Mesendoderm (in vitro differentiated cells): ENCODE results near the gene CPSF4L.

ENCODE experiments used
- DNase-seq: peaks from one replicate; pipeline ENCODE4 v3.0.0; 2013
- H2AK5ac ChIP-seq: 2 replicates; pipeline ENCODE4 v1.6.1; 2013; ENCODE audit warnings: low read length, inconsistent platforms
- H2BK120ac ChIP-seq: 2 replicates; pipeline ENCODE4 v1.6.1; 2013; ENCODE audit warnings: low read depth, mild to moderate bottlenecking, low read length, moderate library complexity, mixed read lengths
- H2BK15ac ChIP-seq: replicated peaks from 2 replicates; pipeline ENCODE4 v1.6.1; 2013; ENCODE audit warnings: low read depth, mild to moderate bottlenecking, moderate library complexity
- H2BK5ac ChIP-seq: 2 replicates; pipeline ENCODE4 v1.6.1; 2013; ENCODE audit warnings: low read length, inconsistent platforms
- H3K18ac ChIP-seq: 2 replicates; pipeline ENCODE4 v1.6.1; 2013; ENCODE audit warnings: mild to moderate bottlenecking, low read length, mixed read lengths
- H3K23ac ChIP-seq: one replicate; pipeline ENCODE4 v1.6.1; 2013; ENCODE audit warnings: low read length
- H3K27ac ChIP-seq: 2 replicates; pipeline ENCODE4 v1.5.1; 2013; ENCODE audit warnings: low read depth, mild to moderate bottlenecking, inconsistent platforms, low read length, moderate library complexity
- H3K27me3 ChIP-seq: 2 replicates; pipeline ENCODE4 v1.6.1; 2013; ENCODE audit warnings: low read length, control low read depth, mild to moderate bottlenecking, inconsistent platforms; ENCODE audit not compliant: insufficient read depth, poor library complexity
- H3K36me3 ChIP-seq: 2 replicates; pipeline ENCODE4 v1.6.1; 2013; ENCODE audit warnings: low read length, inconsistent platforms; ENCODE audit not compliant: control insufficient read depth, insufficient read depth
- H3K4ac ChIP-seq: one replicate; pipeline ENCODE4 v1.6.1; 2013; ENCODE audit warnings: low read depth, mild to moderate bottlenecking, low read length, moderate library complexity
- H3K4me1 ChIP-seq: 2 replicates; pipeline ENCODE4 v1.6.1; 2013; ENCODE audit warnings: low read depth, low read length, inconsistent platforms; ENCODE audit not compliant: control insufficient read depth
- H3K4me2 ChIP-seq: 2 replicates; pipeline ENCODE4 v1.6.1; 2013; ENCODE audit warnings: low read length
- H3K4me3 ChIP-seq: 2 replicates; pipeline ENCODE4 v1.5.1; 2013; ENCODE audit warnings: mild to moderate bottlenecking, low read length
- H3K56ac ChIP-seq: one replicate; pipeline ENCODE4 v1.6.1; 2013; ENCODE audit warnings: low read length
- H3K79me1 ChIP-seq: 2 replicates; pipeline ENCODE4 v1.6.1; 2013; ENCODE audit warnings: low read length, inconsistent platforms
- H3K79me2 ChIP-seq: 2 replicates; pipeline ENCODE4 v1.6.1; 2013; ENCODE audit warnings: mild to moderate bottlenecking, low read length; ENCODE audit not compliant: control insufficient read depth, insufficient read depth
- H3K9ac ChIP-seq: 2 replicates; pipeline ENCODE4 v1.6.1; 2013; ENCODE audit warnings: low read length, inconsistent platforms
- H4K5ac ChIP-seq: one replicate; pipeline ENCODE4 v1.6.1; 2013; ENCODE audit warnings: low read length
- H4K8ac ChIP-seq: one replicate; pipeline ENCODE4 v1.6.1; 2013; ENCODE audit warnings: low read depth, mild to moderate bottlenecking, control low read depth, low read length, moderate library complexity
- WGBS: extraction: QIAGEN DNeasy Blood & Tissue Kit; methylation state at CpG from one replicate; pipeline ENCODE4 v1.1.7; 2013; ENCODE audit warnings: low lambda C conversion rate, missing lambda C conversion rate; ENCODE audit not compliant: insufficient coverage; ENCODE audit errors: extremely low coverage; 5-methylcytosine and 5-hydroxymethylcytosine counted together

The CPSF4L gene

GRCh38 chr17:73307130-73307529 lies 45.5 kb upstream of the CPSF4L start:
- no peak overlapping the region for H3K27ac ChIP-seq
- H3K79me1 ChIP-seq = peaks cover 26% of the 10 kb centered on the region
- no peak overlapping the region for H3K56ac ChIP-seq
- H3K9ac ChIP-seq = no peak overlapping the region
- H3K4me2 ChIP-seq = no peak overlapping the region
- no peaks in the 10 kb centered on the region for H3K27me3 ChIP-seq
- no peak overlapping the region for H3K18ac ChIP-seq
- peaks cover 25% of the 10 kb centered on the region for H3K4me1 ChIP-seq
- WGBS = no CpG with 5 or more reads among the region's 9 CpGs
- H4K8ac ChIP-seq = no peak overlapping the region
- H3K36me3 ChIP-seq = no peaks in the 10 kb centered on the region
- peaks cover 42% of the 10 kb centered on the region for H3K79me2 ChIP-seq
- H3K4me3 ChIP-seq = no peak overlapping the region
- no peak overlapping the region for H4K5ac ChIP-seq
- no peak overlapping the region for H2BK5ac ChIP-seq
- H2BK120ac ChIP-seq = no peak overlapping the region
- H2AK5ac ChIP-seq = no peak overlapping the region
- no peak overlapping the region for H3K4ac ChIP-seq
- H2BK15ac ChIP-seq = no peak overlapping the region
- H3K23ac ChIP-seq = no peak overlapping the region
- no peak for DNase-seq

DNA sequence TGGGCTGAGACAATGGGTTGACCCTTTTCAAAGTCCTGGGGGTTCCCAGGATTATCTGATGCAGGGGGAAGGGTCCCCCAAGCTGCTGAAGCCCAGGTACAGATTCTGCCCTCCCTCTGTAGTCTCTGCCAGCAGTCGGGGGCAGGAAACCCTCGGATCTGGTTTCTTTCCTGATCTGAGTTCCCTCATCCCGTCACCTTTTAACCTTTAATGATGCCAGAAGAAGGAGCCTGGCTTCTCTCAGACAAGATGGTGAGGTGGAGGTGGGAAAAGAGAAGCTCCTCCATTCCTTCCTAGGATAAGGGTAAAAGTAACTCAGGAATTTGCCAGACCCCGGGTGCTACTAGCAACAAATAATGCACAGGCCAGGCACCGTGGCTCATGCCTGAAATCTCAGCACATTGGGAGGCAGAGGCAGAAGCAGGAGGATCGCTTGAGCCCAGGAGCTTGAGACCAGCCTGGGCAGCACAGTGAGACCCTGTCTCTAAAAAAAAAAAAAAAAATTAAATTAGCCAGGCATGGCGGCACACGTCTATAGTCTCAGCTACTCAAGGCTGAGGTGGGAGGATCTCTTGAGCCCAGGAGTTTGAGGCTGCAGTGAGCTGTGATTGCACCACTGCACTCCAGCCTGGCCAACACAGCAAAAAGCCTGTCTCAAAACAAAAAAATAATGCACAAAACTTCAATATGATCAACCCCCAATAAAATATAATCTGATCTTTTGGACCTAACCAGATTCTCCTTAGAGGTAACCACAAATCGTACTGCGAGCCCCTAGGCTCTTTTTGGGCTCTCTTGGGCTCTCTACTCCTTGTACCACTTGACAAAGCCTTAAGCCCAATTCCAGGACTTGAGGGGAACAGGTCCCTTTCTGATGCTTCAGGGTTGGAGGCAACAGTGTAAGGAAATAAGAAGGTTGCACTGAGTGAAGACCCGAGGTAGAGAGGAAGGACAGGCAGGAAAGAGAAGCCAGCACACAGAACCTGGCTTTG lies 44.5 kb upstream of the CPSF4L start:
- no peak overlapping the region for H3K4me2 ChIP-seq
- DNase-seq = no peak
- no peaks in the 10 kb centered on the region for H3K36me3 ChIP-seq
- H3K23ac ChIP-seq = no peak overlapping the region
- no CpG with 5 or more reads among the region's 11 CpGs for WGBS
- H2BK120ac ChIP-seq = no peak overlapping the region
- H3K4ac ChIP-seq = no peak overlapping the region
- no peak overlapping the region for H4K8ac ChIP-seq
- H4K5ac ChIP-seq = no peak overlapping the region
- no peak overlapping the region for H3K4me3 ChIP-seq
- H3K4me1 ChIP-seq = peaks cover 25% of the 10 kb centered on the region
- peak overlapping the region; percentile 73 for H3K56ac ChIP-seq
- H3K9ac ChIP-seq = peak overlapping the region; percentile 44
- peaks cover 26% of the 10 kb centered on the region for H3K79me1 ChIP-seq
- H3K27ac ChIP-seq = no peak overlapping the region
- no peak overlapping the region for H2BK5ac ChIP-seq
- no peaks in the 10 kb centered on the region for H3K27me3 ChIP-seq
- H3K79me2 ChIP-seq = peaks cover 44% of the 10 kb centered on the region
- H2AK5ac ChIP-seq = no peak overlapping the region
- no peak overlapping the region for H2BK15ac ChIP-seq
- H3K18ac ChIP-seq = no peak overlapping the region

GRCh38 chr17:73304971-73305812 lies 43.5 kb upstream of the CPSF4L start:
- Histone ChIP-seq H3K9ac (peak overlapping the region; percentile 44), H3K4me2 (peak overlapping the region; percentile 3), H4K5ac (no peak overlapping the region), H3K4ac (no peak overlapping the region), H3K18ac (peak overlapping the region; percentile 1), H3K79me1 (peaks cover 28% of the 10 kb centered on the region), H3K36me3 (no peaks in the 10 kb centered on the region), H4K8ac (no peak overlapping the region), H3K23ac (peak overlapping the region; percentile 83), H2AK5ac (peak overlapping the region; percentile 63), H3K4me1 (peaks cover 25% of the 10 kb centered on the region), H3K4me3 (no peak overlapping the region), H2BK120ac (no peak overlapping the region), H3K79me2 (peaks cover 45% of the 10 kb centered on the region), H3K56ac (peak overlapping the region; percentile 73), H2BK5ac (peak overlapping the region; percentile 5), H2BK15ac (no peak overlapping the region), H3K27me3 (no peaks in the 10 kb centered on the region), H3K27ac (peak overlapping the region; percentile 4)
- peak; percentile 87 for DNase-seq
- no CpG with 5 or more reads among the region's 16 CpGs for WGBS

GRCh38 chr17:73304438-73304837 lies 42.8 kb upstream of the CPSF4L start:
- Histone ChIP-seq H4K5ac (no peak overlapping the region), H3K36me3 (no peaks in the 10 kb centered on the region), H3K4me2 (no peak overlapping the region), H3K79me1 (peaks cover 31% of the 10 kb centered on the region), H3K4me3 (no peak overlapping the region), H3K27me3 (no peaks in the 10 kb centered on the region), H2AK5ac (no peak overlapping the region), H2BK5ac (peak overlapping the region; percentile 5), H3K27ac (no peak overlapping the region), H3K4me1 (peaks cover 21% of the 10 kb centered on the region), H3K79me2 (peaks cover 44% of the 10 kb centered on the region), H2BK15ac (no peak overlapping the region), H4K8ac (no peak overlapping the region), H3K56ac (peak overlapping the region; percentile 46), H3K23ac (no peak overlapping the region), H3K9ac (no peak overlapping the region), H3K18ac (peak overlapping the region; percentile 1), H3K4ac (no peak overlapping the region), H2BK120ac (no peak overlapping the region)
- peak; percentile 59 for DNase-seq
- no CpG with 5 or more reads among the region's 8 CpGs for WGBS

DNA sequence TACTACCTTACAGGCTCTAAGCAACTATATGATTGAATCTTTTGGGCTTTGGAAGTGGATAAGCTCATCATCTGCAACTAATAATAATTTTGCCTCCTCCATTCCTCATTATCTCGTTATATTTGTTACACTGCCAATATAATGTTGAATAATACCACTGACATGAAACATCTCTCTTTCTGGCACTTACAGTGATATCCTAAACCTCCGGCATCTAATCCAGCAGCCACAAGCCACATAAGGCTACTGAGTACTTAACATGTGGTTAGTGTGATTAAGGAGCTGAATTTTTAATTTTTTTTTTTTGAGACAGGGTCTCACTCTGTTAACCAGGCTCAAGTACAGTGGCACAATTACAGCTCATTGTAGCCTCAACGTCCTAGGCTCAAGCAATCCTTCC lies 40.5 kb upstream of the CPSF4L start:
- Histone ChIP-seq H3K23ac (no peak overlapping the region), H3K27me3 (no peaks in the 10 kb centered on the region), H2AK5ac (no peak overlapping the region), H3K18ac (no peak overlapping the region), H3K56ac (no peak overlapping the region), H2BK15ac (no peak overlapping the region), H2BK120ac (no peak overlapping the region), H3K79me2 (peaks cover 42% of the 10 kb centered on the region), H3K4ac (no peak overlapping the region), H3K9ac (no peak overlapping the region), H3K4me3 (no peak overlapping the region), H3K4me2 (no peak overlapping the region), H3K27ac (no peak overlapping the region), H3K4me1 (peaks cover 15% of the 10 kb centered on the region), H3K79me1 (peaks cover 30% of the 10 kb centered on the region), H4K5ac (no peak overlapping the region), H3K36me3 (peaks cover 2% of the 10 kb centered on the region), H4K8ac (no peak overlapping the region), H2BK5ac (no peak overlapping the region)
- DNase-seq = no peak
- no CpG with 5 or more reads among the region's 3 CpGs for WGBS
